ENCODE data around the gene SNN. TPM values are rescaled to one million over a fixed set of nuclear protein-coding genes. Genes with fewer than 3 reads are reported as not detected.

Gene SNN
- total and polyA plus RNA-seq, 2 of the 8 experiments (the other 6 are each of a cell fraction or from before 2014, with no cell fraction given): 37.4 to 66.9 TPM

DNA sequence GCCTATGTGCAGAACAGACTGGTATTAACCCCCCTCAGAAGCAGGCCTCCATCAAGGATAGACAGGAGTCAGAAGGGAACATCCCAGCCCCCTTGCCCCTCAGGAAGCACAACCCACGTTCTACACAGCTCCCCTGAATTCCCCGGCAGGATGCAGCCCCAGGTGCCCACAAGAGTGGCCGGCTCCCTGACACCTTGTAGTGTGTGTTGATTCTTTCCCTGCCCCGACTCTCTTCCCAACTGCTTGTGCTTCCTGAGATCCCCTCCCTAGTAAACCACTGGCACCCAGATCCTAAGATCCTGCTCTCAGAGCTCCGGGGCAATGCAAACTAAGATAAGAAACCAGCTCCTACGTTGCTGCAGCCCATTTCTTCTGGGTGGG, 46.7 kb upstream of the SNN start (continued):
- no peak for TF ChIP-seq HDAC6 (IDR thresholded peaks at IDR 0.05; ENCODE audit: low read depth, low read length)
- TF ChIP-seq, protein P1, sequence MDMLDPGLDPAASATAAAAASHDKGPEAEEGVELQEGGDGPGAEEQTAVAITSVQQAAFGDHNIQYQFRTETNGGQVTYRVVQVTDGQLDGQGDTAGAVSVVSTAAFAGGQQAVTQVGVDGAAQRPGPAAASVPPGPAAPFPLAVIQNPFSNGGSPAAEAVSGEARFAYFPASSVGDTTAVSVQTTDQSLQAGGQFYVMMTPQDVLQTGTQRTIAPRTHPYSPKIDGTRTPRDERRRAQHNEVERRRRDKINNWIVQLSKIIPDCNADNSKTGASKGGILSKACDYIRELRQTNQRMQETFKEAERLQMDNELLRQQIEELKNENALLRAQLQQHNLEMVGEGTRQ (IDR thresholded peaks at IDR 0.05; ENCODE audit: low read length): no peak
- TF ChIP-seq SIRT6 (IDR thresholded peaks at IDR 0.05; ENCODE audit: low read length): no peak
- TF ChIP-seq NRF1 (IDR thresholded peaks at IDR 0.05; ENCODE audit: low read depth, low read length): no peak
- no peak for TF ChIP-seq CBX8 (IDR thresholded peaks at IDR 0.05; ENCODE audit: borderline replicate concordance, low read depth, low read length)
- TF ChIP-seq RFX5 (IDR thresholded peaks at IDR 0.05; ENCODE audit: borderline replicate concordance, low read depth, low read length): no peak
- no peak for TF ChIP-seq SRF (IDR thresholded peaks at IDR 0.05; ENCODE audit: low read depth, low read length)
- TF ChIP-seq EGR1 (IDR thresholded peaks at IDR 0.05; ENCODE audit: borderline replicate concordance, low read depth, low read length): no peak
